ENCODE data around the gene NDUFS8.

Gene NDUFS8

GRCh38 chr11:68076371-68077042 is 46.0 kb downstream of the NDUFS8 start:
- DNase-seq (ENCODE audit: low read depth in 4 of 4, low spot score in 1 of 4): no peak

- no peak for DNase-seq (ENCODE audit: low read depth in 4 of 4, low spot score in 1 of 4)
Observed at GRCh38 chr11:68077617-68078582, 47.4 kb downstream of the NDUFS8 start.

- DNase-seq (ENCODE audit: low read depth in 4 of 4, low spot score in 1 of 4): no peak
Observed at GRCh38 chr11:68080860-68081259, 50.4 kb downstream of the NDUFS8 start.

GRCh38 chr11:68081691-68082090 is 51.2 kb downstream of the NDUFS8 start:
- no peak for DNase-seq (ENCODE audit: low read depth in 4 of 4, low spot score in 1 of 4)

GRCh38 chr11:68082481-68082880 is 52.0 kb downstream of the NDUFS8 start:
- no peak for DNase-seq (ENCODE audit: low read depth in 4 of 4, low spot score in 1 of 4)

- DNase-seq (ENCODE audit: low read depth in 4 of 4, low spot score in 1 of 4): no peak
Observed at GRCh38 chr11:68083517-68083916, 53.0 kb downstream of the NDUFS8 start.

Measured in stimulated activated CD4-positive, alpha-beta T cell treated with anti-CD3 and anti-CD28 coated beads, Interleukin-1b, Interleukin-23, amount 100 ng/mL, for 24 hours (primary cell).